K562 (cell line): ENCODE data around the gene PPT2. TPM values are rescaled to one million over a fixed set of nuclear protein-coding genes. Genes with fewer than 3 reads are reported as not detected.

Source experiments
- CTBP1 ChIP-seq: fragments of 450-650 bp; IDR thresholded peaks from 2 replicates; pipeline ENCODE4 v1.6.1; 2016; ENCODE audit warnings: borderline replicate concordance
- HDGF ChIP-seq: fragments of 450-650 bp; IDR thresholded peaks from 2 replicates; pipeline ENCODE4 v1.6.1; 2016
- MCM3 ChIP-seq: fragments of 450-650 bp; IDR thresholded peaks from 2 replicates; pipeline ENCODE4 v1.6.1; 2016
- MIER1 ChIP-seq: fragments of 450-650 bp; IDR thresholded peaks from 2 replicates; pipeline ENCODE4 v1.6.1; 2016; ENCODE audit warnings: antibody characterized with exemption, mild to moderate bottlenecking, low read depth
- MXI1 ChIP-seq: IDR thresholded peaks from 2 replicates; pipeline ENCODE4 v1.6.1; 2011; ENCODE audit warnings: low read depth, mild to moderate bottlenecking, improper control_type of control experiment, low read length
- RBM14 ChIP-seq: fragments of 200-400 bp; formaldehyde crosslinking; IDR thresholded peaks from 2 replicates; pipeline ENCODE4 v1.6.1; 2018; ENCODE audit warnings: low read depth, mild to moderate bottlenecking, low read length, moderate library complexity, borderline replicate concordance; ENCODE audit not compliant: insufficient read depth
- ZFP30 ChIP-seq: fragments of 250-450 bp; sonication (Bioruptor Pico); IDR thresholded peaks from 2 replicates; pipeline ENCODE4 v1.8.0; 2022; ENCODE audit warnings: moderate library complexity, mild to moderate bottlenecking, inconsistent platforms, borderline replicate concordance
- ZFPM2 ChIP-seq: fragments of 250-450 bp; sonication (Bioruptor Pico); IDR thresholded peaks from 2 replicates; pipeline ENCODE4 v1.5.1; 2022; ENCODE audit warnings: mild to moderate bottlenecking
- ZNF184 ChIP-seq: sonication (generic); formaldehyde crosslinking; IDR thresholded peaks from 2 replicates; pipeline ENCODE4 v1.5.0; 2020; ENCODE audit warnings: missing genetic modification reagents
- polyA plus RNA-seq, 8 experiments: library from polyadenylated mRNA; depleted of rRNA in 4 of 8; stranded (reverse) in 5 of 8; unstranded in 3 of 8; fragments of >200 nt; fragmentation: Nextera tagmentation in 2 of 8; fragmentation: Illumina TruSeq in 1 of 8; extraction: Ambion mirVana in 2 of 8; extraction: Trizol in 1 of 8; gene quantifications; 2 replicates each; pipeline versions ENCODE4 v1.2.1 to v1.2.3, GENCODE V29; 2011 to 2014; ENCODE audit warnings: inconsistent platforms in 1 of 8, missing spikeins in 1 of 8
- total RNA-seq, 7 experiments: library from RNA; depleted of rRNA in 6 of 7; stranded (reverse); fragments of >200 nt in 6 of 7; fragmentation: Illumina TruSeq in 2 of 7; extraction: Trizol in 2 of 7; gene quantifications; 2 replicates each; pipeline versions ENCODE4 v1.2.1 to v1.2.3, GENCODE V29; 2011 to 2021; ENCODE audit warnings: low replicate concordance in 1 of 7
- TF ChIP-seq, protein P1 (sequence below): IDR thresholded peaks from 3 replicates; pipeline ENCODE4 v1.6.1; 2011; ENCODE audit warnings: borderline replicate concordance, mild to moderate bottlenecking, moderate library complexity; ENCODE audit not compliant: insufficient read length; ENCODE audit errors: extremely low read depth
- TF ChIP-seq, protein P2 (sequence below): fragments of 250-450 bp; sonication (Bioruptor Pico); IDR thresholded peaks from 2 replicates; pipeline ENCODE4 v1.5.0; 2020; ENCODE audit warnings: mild to moderate bottlenecking, borderline replicate concordance
- TF ChIP-seq, protein P3 (sequence below): fragments of 250-450 bp; sonication (Bioruptor Pico); IDR thresholded peaks from 2 replicates; pipeline ENCODE4 v1.6.1; 2021; ENCODE audit warnings: mild to moderate bottlenecking
- TF ChIP-seq, protein P4 (sequence below), 3 experiments: fragments of 200-800 bp in 1 of 3; sonication (Bioruptor generic) in 1 of 3; sonication (generic) in 1 of 3; formaldehyde crosslinking in 1 of 3; IDR thresholded peaks; 2 replicates each; pipeline versions ENCODE4 v1.6.1 to v1.8.0; 2016 to 2022; ENCODE audit warnings: mild to moderate bottlenecking in 2 of 3, missing compliant biosample characterization in 2 of 3, missing genetic modification characterization in 2 of 3, missing genetic modification reagents in 1 of 3
- TF ChIP-seq, protein P5 (sequence below): sonication (generic); formaldehyde crosslinking; IDR thresholded peaks from 2 replicates; pipeline ENCODE4 v1.8.0; 2022; ENCODE audit warnings: mild to moderate bottlenecking, missing genetic modification reagents

The PPT2 gene
- total and polyA plus RNA-seq, 9 of the 15 experiments (the other 6 are each of a cell fraction or from before 2014, with no cell fraction given), result 27.4 to 98.8 (median 69.9) TPM

DNA sequence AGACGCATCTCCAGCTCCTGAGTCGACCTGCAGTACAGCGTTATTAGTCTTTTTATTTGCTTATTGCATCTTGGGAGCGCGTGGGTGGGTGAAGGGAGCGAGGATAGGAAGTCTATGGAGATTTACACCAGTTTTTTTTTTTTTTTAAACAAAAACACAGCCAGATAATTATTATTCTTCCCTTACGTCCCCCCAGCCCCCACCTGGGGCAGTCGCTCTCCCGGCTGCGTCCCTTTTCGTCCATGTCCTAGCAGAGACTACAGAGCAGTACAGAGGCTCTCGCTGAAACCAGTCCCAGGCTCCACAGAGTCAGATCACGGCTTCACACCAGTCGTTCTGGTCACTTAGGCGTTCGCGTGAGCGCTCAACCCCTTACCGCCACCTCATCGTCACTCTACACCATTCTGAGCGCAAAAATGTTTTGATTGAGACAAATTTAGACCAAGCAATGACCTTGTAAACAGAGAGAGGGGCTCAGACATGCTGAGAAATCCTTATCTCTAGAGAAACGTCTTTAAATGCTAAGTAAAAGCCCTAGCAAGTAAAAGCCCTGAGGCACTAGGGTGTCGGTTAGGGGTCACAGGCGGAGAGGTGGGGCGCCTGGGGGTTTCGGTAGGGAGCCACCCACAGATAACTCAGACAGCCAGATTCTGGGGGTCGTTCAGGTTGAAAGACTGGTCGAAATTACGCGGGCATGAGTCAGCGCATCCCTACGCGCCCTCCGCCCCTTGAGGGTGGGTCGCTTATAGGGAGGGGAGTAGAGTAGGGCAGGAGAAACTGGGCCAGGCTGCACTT lies 975 bp upstream of the PPT2 start (continued):
- TF ChIP-seq, protein P1, sequence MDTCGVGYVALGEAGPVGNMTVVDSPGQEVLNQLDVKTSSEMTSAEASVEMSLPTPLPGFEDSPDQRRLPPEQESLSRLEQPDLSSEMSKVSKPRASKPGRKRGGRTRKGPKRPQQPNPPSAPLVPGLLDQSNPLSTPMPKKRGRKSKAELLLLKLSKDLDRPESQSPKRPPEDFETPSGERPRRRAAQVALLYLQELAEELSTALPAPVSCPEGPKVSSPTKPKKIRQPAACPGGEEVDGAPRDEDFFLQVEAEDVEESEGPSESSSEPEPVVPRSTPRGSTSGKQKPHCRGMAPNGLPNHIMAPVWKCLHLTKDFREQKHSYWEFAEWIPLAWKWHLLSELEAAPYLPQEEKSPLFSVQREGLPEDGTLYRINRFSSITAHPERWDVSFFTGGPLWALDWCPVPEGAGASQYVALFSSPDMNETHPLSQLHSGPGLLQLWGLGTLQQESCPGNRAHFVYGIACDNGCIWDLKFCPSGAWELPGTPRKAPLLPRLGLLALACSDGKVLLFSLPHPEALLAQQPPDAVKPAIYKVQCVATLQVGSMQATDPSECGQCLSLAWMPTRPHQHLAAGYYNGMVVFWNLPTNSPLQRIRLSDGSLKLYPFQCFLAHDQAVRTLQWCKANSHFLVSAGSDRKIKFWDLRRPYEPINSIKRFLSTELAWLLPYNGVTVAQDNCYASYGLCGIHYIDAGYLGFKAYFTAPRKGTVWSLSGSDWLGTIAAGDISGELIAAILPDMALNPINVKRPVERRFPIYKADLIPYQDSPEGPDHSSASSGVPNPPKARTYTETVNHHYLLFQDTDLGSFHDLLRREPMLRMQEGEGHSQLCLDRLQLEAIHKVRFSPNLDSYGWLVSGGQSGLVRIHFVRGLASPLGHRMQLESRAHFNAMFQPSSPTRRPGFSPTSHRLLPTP, result no peak
- TF ChIP-seq, protein P2, sequence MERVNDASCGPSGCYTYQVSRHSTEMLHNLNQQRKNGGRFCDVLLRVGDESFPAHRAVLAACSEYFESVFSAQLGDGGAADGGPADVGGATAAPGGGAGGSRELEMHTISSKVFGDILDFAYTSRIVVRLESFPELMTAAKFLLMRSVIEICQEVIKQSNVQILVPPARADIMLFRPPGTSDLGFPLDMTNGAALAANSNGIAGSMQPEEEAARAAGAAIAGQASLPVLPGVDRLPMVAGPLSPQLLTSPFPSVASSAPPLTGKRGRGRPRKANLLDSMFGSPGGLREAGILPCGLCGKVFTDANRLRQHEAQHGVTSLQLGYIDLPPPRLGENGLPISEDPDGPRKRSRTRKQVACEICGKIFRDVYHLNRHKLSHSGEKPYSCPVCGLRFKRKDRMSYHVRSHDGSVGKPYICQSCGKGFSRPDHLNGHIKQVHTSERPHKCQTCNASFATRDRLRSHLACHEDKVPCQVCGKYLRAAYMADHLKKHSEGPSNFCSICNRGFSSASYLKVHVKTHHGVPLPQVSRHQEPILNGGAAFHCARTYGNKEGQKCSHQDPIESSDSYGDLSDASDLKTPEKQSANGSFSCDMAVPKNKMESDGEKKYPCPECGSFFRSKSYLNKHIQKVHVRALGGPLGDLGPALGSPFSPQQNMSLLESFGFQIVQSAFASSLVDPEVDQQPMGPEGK (CRISPR knock-in tag), result no peak
- TF ChIP-seq MCM3, result no peak
- TF ChIP-seq, protein P3, sequence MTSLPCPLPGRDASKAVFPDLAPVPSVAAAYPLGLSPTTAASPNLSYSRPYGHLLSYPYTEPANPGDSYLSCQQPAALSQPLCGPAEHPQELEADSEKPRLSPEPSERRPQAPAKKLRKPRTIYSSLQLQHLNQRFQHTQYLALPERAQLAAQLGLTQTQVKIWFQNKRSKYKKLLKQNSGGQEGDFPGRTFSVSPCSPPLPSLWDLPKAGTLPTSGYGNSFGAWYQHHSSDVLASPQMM (CRISPR knock-in tag), result no peak
- TF ChIP-seq CTBP1, result no peak
- TF ChIP-seq RBM14, result no peak
- no peak for TF ChIP-seq ZFP30 (CRISPR knock-in tag)
- TF ChIP-seq HDGF, result no peak
- no peak for TF ChIP-seq ZFPM2 (CRISPR knock-in tag)
- no peak for TF ChIP-seq MXI1
- TF ChIP-seq, protein P4, sequence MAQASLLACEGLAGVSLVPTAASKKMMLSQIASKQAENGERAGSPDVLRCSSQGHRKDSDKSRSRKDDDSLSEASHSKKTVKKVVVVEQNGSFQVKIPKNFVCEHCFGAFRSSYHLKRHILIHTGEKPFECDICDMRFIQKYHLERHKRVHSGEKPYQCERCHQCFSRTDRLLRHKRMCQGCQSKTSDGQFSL (CRISPR knock-in tag; IDR thresholded peaks at IDR 0.05), result no peak
- TF ChIP-seq, protein P4 (tag; IDR thresholded peaks at IDR 0.05), result no peak
- TF ChIP-seq, protein P5, sequence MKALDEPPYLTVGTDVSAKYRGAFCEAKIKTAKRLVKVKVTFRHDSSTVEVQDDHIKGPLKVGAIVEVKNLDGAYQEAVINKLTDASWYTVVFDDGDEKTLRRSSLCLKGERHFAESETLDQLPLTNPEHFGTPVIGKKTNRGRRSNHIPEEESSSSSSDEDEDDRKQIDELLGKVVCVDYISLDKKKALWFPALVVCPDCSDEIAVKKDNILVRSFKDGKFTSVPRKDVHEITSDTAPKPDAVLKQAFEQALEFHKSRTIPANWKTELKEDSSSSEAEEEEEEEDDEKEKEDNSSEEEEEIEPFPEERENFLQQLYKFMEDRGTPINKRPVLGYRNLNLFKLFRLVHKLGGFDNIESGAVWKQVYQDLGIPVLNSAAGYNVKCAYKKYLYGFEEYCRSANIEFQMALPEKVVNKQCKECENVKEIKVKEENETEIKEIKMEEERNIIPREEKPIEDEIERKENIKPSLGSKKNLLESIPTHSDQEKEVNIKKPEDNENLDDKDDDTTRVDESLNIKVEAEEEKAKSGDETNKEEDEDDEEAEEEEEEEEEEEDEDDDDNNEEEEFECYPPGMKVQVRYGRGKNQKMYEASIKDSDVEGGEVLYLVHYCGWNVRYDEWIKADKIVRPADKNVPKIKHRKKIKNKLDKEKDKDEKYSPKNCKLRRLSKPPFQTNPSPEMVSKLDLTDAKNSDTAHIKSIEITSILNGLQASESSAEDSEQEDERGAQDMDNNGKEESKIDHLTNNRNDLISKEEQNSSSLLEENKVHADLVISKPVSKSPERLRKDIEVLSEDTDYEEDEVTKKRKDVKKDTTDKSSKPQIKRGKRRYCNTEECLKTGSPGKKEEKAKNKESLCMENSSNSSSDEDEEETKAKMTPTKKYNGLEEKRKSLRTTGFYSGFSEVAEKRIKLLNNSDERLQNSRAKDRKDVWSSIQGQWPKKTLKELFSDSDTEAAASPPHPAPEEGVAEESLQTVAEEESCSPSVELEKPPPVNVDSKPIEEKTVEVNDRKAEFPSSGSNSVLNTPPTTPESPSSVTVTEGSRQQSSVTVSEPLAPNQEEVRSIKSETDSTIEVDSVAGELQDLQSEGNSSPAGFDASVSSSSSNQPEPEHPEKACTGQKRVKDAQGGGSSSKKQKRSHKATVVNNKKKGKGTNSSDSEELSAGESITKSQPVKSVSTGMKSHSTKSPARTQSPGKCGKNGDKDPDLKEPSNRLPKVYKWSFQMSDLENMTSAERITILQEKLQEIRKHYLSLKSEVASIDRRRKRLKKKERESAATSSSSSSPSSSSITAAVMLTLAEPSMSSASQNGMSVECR (CRISPR knock-in tag), result 0 out of 2 replicates have a peak, but pooled peaks have one; percentile 37
- no peak for TF ChIP-seq ZNF184
- TF ChIP-seq MIER1, result no peak
